MCF 10A (cell line): ENCODE results near the gene ILF2. TPM values are rescaled to one million over a fixed set of nuclear protein-coding genes. Genes with fewer than 3 reads are reported as not detected.

ENCODE experiments used
- BruUV-seq: library from RNA; stranded (reverse); fragments of 400-500 nt; replicated peaks from 2 replicates; lab custom pipeline; 2021; lab: Mats Ljungman, UMichigan
- CTCF ChIA-PET: fragments of 300-600 bp; sonication (Branson Sonifier 250); formaldehyde crosslinking; extraction: SDS; loops from one replicate; lab custom pipeline; 2021; ENCODE audit warnings: antibody characterized with exemption, inconsistent platforms; lab: Yijun Ruan, JAX
- POLR2A ChIA-PET: fragments of 300-600, 350-650 bp; sonication (Branson Sonifier 250); formaldehyde crosslinking; extraction: SDS; loops from one replicate; lab custom pipeline; 2020; ENCODE audit warnings: antibody characterized with exemption, inconsistent platforms; lab: Yijun Ruan, JAX
- DNase-seq: peaks from one replicate; pipeline ENCODE4 v3.0.0-alpha.2; 2018; ENCODE audit not compliant: unreplicated experiment
- H3K27ac Mint-ChIP-seq: one replicate; pipeline ENCODE4 v1.8.0; 2022; ENCODE audit warnings: mild to moderate bottlenecking, low read depth, mixed read lengths; ENCODE audit not compliant: unreplicated experiment
- H3K27me3 Mint-ChIP-seq: one replicate; pipeline ENCODE4 v1.8.0; 2022; ENCODE audit warnings: mixed read lengths; ENCODE audit not compliant: insufficient read depth, unreplicated experiment
- H3K36me3 Mint-ChIP-seq: one replicate; pipeline ENCODE4 v1.8.0; 2022; ENCODE audit warnings: mild to moderate bottlenecking, moderate library complexity, mixed read lengths; ENCODE audit not compliant: insufficient read depth, unreplicated experiment
- H3K4me1 Mint-ChIP-seq: one replicate; pipeline ENCODE4 v1.8.0; 2022; ENCODE audit warnings: mixed read lengths; ENCODE audit not compliant: insufficient read depth, unreplicated experiment
- H3K4me3 Mint-ChIP-seq: one replicate; pipeline ENCODE4 v1.8.0; 2022; ENCODE audit warnings: mild to moderate bottlenecking, moderate library complexity, mixed read lengths; ENCODE audit not compliant: unreplicated experiment
- H3K9me3 Mint-ChIP-seq: one replicate; pipeline ENCODE4 v1.8.0; 2022; ENCODE audit warnings: mixed read lengths; ENCODE audit not compliant: unreplicated experiment
- intact Hi-C: fragments of 100-400 bp; cut with micrococcal nuclease; formaldehyde crosslinking; loops from 2 replicates; pipeline ENCODE4 v1.14.1; 2022
- total RNA-seq: library from RNA; stranded (reverse); gene quantifications from 2 replicates; pipeline ENCODE4 v1.2.3, GENCODE V29; 2022
- TF ChIP-seq, protein P1 (sequence below): fragments of 200-600 bp; IDR thresholded peaks from one replicate; pipeline ENCODE4 v1.8.0; 2022; ENCODE audit warnings: antibody characterized with exemption, mild to moderate bottlenecking; ENCODE audit not compliant: unreplicated experiment

Gene ILF2
- total RNA-seq, 1 experiment from 2014 or later, result 348 TPM

DNA sequence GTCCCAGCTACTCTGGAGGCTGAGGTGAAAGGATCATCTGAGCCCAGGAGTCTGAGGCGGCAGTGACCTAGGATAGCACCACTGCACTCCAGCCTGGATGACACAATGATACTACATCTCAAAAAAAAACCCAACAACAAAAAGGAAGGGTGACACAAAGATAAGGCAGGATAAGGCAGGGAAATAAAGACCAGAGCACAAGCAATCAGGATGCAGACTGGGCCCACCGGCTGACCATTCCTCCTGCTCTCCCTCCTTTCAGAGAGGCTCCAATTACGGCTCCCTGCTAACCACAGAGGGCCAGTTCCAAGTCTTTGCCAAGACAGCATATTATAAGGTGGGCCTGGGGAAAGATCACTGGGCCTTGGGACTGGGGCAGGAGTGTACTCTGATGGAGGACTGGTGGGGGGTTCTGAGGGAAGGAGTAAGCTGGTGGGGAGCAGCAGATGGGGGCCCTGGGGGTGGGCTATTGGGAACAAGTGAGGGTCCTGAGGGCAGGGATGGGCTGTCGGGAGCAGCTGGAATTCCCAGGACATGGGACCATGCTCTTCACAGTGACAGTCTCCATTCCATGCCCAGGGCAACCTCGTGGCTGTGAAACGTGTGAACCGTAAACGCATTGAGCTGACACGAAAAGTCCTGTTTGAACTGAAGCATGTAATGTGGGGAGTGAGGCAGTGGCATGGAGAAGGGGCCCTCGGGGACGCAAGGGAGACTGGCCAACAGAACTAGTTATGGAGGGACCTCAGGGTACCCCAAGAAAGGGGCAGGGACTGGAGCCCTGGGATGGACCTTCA, 14.9 kb upstream of the ILF2 start:
- CTCF ChIA-PET, result interaction anchor here (0.8 kb wide), 1 partner anchor 9 kb away, joined by 3 read pairs; no protein-coding TSS in a partner anchor
- Mint-ChIP-seq H3K9me3 (no peaks in the 10 kb centered on the region), H3K4me3 (no peak overlapping the region), H3K27ac (no peak overlapping the region), H3K4me1 (peaks cover 8% of the 10 kb centered on the region), H3K36me3 (no peaks in the 10 kb centered on the region), H3K27me3 (peaks cover 27% of the 10 kb centered on the region)
- DNase-seq, result no peak
- intact Hi-C loops, result no loop called here
- TF ChIP-seq, protein P1, sequence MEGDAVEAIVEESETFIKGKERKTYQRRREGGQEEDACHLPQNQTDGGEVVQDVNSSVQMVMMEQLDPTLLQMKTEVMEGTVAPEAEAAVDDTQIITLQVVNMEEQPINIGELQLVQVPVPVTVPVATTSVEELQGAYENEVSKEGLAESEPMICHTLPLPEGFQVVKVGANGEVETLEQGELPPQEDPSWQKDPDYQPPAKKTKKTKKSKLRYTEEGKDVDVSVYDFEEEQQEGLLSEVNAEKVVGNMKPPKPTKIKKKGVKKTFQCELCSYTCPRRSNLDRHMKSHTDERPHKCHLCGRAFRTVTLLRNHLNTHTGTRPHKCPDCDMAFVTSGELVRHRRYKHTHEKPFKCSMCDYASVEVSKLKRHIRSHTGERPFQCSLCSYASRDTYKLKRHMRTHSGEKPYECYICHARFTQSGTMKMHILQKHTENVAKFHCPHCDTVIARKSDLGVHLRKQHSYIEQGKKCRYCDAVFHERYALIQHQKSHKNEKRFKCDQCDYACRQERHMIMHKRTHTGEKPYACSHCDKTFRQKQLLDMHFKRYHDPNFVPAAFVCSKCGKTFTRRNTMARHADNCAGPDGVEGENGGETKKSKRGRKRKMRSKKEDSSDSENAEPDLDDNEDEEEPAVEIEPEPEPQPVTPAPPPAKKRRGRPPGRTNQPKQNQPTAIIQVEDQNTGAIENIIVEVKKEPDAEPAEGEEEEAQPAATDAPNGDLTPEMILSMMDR, result no peak
- POLR2A ChIA-PET, result interaction anchor here (0.8 kb wide), 1 partner anchor 9 kb away, joined by 3 read pairs; no protein-coding TSS in a partner anchor
- no TSS peak for BruUV-seq

DNA sequence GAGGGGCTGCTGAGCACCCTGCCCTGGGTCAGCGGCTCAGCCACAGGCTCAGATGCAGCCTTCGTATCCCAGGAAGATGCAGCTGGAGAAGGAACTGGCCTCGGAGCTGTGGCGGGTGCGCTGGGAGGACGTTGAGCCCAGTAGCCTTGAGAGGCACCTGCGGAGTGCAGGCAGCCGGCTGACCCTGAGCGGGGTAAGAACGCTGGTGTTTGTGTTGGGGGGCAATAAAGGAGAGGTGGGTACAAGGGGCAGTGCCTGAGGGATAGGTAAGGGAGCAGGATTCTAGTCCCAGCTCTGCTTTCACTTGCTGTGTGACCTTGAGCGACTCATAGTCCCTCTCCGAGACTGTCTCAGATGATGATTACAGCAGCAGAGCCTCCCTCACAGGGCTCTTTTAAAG, 14.1 kb upstream of the ILF2 start:
- intact Hi-C loops, result no loop called here
- no peak for DNase-seq
- no peaks in the 10 kb centered on the region for H3K36me3 Mint-ChIP-seq
- no peak overlapping the region for H3K27ac Mint-ChIP-seq
- POLR2A ChIA-PET, result no interaction called here
- no peaks in the 10 kb centered on the region for H3K9me3 Mint-ChIP-seq
- TF ChIP-seq, protein P1, result no peak
- H3K27me3 Mint-ChIP-seq, result peaks cover 35% of the 10 kb centered on the region
- H3K4me3 Mint-ChIP-seq, result no peak overlapping the region
- no TSS peak for BruUV-seq
- H3K4me1 Mint-ChIP-seq, result peaks cover 8% of the 10 kb centered on the region
- CTCF ChIA-PET, result interaction anchor here (0.7 to 1.0 kb wide), 3 partner anchors 8 to 65 kb away, joined by 3 read pairs; no protein-coding TSS in a partner anchor

DNA sequence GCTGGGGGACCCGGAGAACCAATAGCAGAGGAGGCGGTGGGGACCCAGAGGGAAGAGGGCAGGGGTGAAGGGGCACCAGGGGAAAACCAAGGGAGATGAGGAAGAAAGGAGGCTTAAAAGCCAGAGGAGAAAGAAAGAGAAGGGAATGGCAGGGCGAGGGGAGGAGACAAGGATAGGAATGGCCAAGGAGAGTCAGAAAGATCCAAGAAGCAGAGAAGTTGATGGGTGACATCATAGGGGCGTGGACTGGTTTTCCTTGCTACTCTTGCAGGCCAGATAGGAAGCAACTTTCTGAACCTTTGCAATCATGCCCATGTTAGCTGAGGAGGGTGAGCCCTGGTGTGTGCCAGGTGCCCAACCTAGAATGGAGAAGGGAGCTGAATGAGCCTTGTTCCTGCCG, 13.1 kb upstream of the ILF2 start:
- Mint-ChIP-seq H3K36me3 (no peaks in the 10 kb centered on the region), H3K27ac (no peak overlapping the region), H3K27me3 (peaks cover 46% of the 10 kb centered on the region), H3K9me3 (no peaks in the 10 kb centered on the region), H3K4me1 (peaks cover 9% of the 10 kb centered on the region), H3K4me3 (no peak overlapping the region)
- peak; percentile 53 for DNase-seq
- no TSS peak for BruUV-seq
- TF ChIP-seq, protein P1, result no peak
- POLR2A ChIA-PET, result no interaction called here
- intact Hi-C loops, result no loop called here
- CTCF ChIA-PET, result interaction anchor here (0.6 to 1.0 kb wide), 4 partner anchors 15 to 172 kb away, joined by 3 to 5 read pairs (median 4); no protein-coding TSS in a partner anchor

DNA sequence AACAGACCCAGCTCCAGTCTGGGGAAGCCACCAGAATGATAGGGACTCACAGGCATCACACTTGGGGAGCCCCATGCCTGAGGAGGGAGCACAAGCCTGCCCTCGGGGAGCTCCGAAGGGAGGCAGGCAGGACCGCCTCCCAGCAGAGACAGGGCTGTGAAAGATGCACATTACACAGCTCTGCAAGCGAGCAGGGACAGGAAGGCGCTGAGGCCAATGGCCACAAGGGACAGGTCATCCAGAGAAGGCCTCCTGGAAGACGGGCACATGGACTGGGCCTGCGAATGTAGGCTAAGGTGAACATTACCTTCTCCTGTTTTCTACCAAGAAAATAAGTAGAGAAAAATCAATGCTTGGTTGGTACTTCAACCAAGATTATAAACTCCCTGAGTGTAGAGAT, 11.9 kb upstream of the ILF2 start:
- no peak overlapping the region for H3K27ac Mint-ChIP-seq
- intact Hi-C loops, result no loop called here
- BruUV-seq, result no TSS peak
- CTCF ChIA-PET, result interaction anchor here (1.0 kb wide), 1 partner anchor 295 kb away, joined by 8 read pairs; the partner anchor contains the start of gene JTB
- POLR2A ChIA-PET, result interaction anchor here (0.6 to 0.8 kb wide), 2 partner anchors 11 to 49 kb away, joined by 3 read pairs; partner anchors contain the start of gene CHTOP
- TF ChIP-seq, protein P1, result no peak
- no peak overlapping the region for H3K4me3 Mint-ChIP-seq
- H3K36me3 Mint-ChIP-seq, result no peaks in the 10 kb centered on the region
- H3K27me3 Mint-ChIP-seq, result peaks cover 55% of the 10 kb centered on the region
- H3K4me1 Mint-ChIP-seq, result peaks cover 15% of the 10 kb centered on the region
- no peak for DNase-seq
- H3K9me3 Mint-ChIP-seq, result no peaks in the 10 kb centered on the region
